Panc1 (cell line): ENCODE results near the gene ZNF25.

Experiments used
- POLR2AphosphoS5 ChIP-seq: IDR thresholded peaks from 2 replicates; pipeline ENCODE4 v1.6.1; 2012; ENCODE audit warnings: mild to moderate bottlenecking, low read depth, low read length, moderate library complexity
- SIN3A ChIP-seq: IDR thresholded peaks from 2 replicates; pipeline ENCODE4 v1.6.1; 2012; ENCODE audit warnings: low read depth, mild to moderate bottlenecking, low read length, moderate library complexity, borderline replicate concordance; ENCODE audit not compliant: insufficient read depth
- TCF7L2 ChIP-seq: IDR thresholded peaks from 2 replicates; pipeline ENCODE4 v1.6.1; 2011; ENCODE audit warnings: mild to moderate bottlenecking, low read depth, low read length, inconsistent platforms
- TF ChIP-seq, protein P1 (sequence below): fragments of 450-650 bp; IDR thresholded peaks from 2 replicates; pipeline ENCODE4 v1.5.1; 2017; ENCODE audit warnings: mild to moderate bottlenecking
- TF ChIP-seq, protein P2 (sequence below), 2 experiments: IDR thresholded peaks; 2 replicates each; pipeline ENCODE4 v1.6.1; 2011 to 2012; ENCODE audit warnings: low read depth in 2 of 2, control low read depth in 1 of 2, low read length in 1 of 2, mild to moderate bottlenecking in 1 of 2, moderate library complexity in 1 of 2; ENCODE audit not compliant: insufficient read depth in 1 of 2

DNA sequence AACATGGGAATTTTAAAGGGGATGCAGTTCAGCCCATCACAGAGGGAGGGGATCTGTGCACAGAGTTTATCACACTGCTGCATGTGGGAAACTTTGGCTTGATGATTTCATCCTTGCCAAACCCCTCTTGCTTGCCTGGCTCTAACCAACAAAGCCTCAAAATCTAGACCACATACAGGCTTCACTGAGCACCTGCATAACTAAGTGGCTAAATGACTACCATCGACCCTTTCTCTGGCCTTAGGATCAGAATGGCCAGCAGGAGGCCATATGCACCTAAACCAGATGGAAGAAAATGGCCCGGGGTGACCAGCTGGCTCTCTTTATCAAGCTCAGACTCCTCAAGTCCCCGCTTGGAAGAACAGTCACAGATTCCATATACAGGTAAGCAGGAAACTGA, 15.6 kb upstream of the ZNF25 start:
- TF ChIP-seq POLR2AphosphoS5 (no peak), TCF7L2 (no peak), SIN3A (no peak)
- TF ChIP-seq, protein P1, sequence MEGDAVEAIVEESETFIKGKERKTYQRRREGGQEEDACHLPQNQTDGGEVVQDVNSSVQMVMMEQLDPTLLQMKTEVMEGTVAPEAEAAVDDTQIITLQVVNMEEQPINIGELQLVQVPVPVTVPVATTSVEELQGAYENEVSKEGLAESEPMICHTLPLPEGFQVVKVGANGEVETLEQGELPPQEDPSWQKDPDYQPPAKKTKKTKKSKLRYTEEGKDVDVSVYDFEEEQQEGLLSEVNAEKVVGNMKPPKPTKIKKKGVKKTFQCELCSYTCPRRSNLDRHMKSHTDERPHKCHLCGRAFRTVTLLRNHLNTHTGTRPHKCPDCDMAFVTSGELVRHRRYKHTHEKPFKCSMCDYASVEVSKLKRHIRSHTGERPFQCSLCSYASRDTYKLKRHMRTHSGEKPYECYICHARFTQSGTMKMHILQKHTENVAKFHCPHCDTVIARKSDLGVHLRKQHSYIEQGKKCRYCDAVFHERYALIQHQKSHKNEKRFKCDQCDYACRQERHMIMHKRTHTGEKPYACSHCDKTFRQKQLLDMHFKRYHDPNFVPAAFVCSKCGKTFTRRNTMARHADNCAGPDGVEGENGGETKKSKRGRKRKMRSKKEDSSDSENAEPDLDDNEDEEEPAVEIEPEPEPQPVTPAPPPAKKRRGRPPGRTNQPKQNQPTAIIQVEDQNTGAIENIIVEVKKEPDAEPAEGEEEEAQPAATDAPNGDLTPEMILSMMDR: no peak
- TF ChIP-seq, protein P2, sequence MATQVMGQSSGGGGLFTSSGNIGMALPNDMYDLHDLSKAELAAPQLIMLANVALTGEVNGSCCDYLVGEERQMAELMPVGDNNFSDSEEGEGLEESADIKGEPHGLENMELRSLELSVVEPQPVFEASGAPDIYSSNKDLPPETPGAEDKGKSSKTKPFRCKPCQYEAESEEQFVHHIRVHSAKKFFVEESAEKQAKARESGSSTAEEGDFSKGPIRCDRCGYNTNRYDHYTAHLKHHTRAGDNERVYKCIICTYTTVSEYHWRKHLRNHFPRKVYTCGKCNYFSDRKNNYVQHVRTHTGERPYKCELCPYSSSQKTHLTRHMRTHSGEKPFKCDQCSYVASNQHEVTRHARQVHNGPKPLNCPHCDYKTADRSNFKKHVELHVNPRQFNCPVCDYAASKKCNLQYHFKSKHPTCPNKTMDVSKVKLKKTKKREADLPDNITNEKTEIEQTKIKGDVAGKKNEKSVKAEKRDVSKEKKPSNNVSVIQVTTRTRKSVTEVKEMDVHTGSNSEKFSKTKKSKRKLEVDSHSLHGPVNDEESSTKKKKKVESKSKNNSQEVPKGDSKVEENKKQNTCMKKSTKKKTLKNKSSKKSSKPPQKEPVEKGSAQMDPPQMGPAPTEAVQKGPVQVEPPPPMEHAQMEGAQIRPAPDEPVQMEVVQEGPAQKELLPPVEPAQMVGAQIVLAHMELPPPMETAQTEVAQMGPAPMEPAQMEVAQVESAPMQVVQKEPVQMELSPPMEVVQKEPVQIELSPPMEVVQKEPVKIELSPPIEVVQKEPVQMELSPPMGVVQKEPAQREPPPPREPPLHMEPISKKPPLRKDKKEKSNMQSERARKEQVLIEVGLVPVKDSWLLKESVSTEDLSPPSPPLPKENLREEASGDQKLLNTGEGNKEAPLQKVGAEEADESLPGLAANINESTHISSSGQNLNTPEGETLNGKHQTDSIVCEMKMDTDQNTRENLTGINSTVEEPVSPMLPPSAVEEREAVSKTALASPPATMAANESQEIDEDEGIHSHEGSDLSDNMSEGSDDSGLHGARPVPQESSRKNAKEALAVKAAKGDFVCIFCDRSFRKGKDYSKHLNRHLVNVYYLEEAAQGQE (IDR thresholded peaks at IDR 0.05; ENCODE audit: insufficient read depth in 1 of 2, low read depth in 2 of 2, low read length in 1 of 2): no peak
